ENCODE results near the gene ADGRB2.

- TF ChIP-seq, protein P1, sequence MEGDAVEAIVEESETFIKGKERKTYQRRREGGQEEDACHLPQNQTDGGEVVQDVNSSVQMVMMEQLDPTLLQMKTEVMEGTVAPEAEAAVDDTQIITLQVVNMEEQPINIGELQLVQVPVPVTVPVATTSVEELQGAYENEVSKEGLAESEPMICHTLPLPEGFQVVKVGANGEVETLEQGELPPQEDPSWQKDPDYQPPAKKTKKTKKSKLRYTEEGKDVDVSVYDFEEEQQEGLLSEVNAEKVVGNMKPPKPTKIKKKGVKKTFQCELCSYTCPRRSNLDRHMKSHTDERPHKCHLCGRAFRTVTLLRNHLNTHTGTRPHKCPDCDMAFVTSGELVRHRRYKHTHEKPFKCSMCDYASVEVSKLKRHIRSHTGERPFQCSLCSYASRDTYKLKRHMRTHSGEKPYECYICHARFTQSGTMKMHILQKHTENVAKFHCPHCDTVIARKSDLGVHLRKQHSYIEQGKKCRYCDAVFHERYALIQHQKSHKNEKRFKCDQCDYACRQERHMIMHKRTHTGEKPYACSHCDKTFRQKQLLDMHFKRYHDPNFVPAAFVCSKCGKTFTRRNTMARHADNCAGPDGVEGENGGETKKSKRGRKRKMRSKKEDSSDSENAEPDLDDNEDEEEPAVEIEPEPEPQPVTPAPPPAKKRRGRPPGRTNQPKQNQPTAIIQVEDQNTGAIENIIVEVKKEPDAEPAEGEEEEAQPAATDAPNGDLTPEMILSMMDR (IDR thresholded peaks at IDR 0.05) = no peak
- no peak for TF ChIP-seq EP300 (IDR thresholded peaks at IDR 0.05)
Measured at GRCh38 chr1:31773861-31774260, 9.7 kb upstream of the ADGRB2 start.

All from upper lobe of left lung (tissue), 4 donors.